Measurements from ENCODE around the gene SIRT3. TPM values are rescaled to one million over a fixed set of nuclear protein-coding genes. Genes with fewer than 3 reads are reported as not detected.
A peak's percentile ranks its signal among the peaks of the same experiment; 100 is the strongest.

SIRT3 gene
- total RNA-seq, 1 donor from 2014 or later, result 15.7 TPM

- H3K36me3 ChIP-seq, result peaks cover 53% of the 10 kb centered on the region
- ATAC-seq (peak; percentile 91), DNase-seq (peak; percentile 97)
- H3K9me3 ChIP-seq, result no peaks in the 10 kb centered on the region
- H3K27ac ChIP-seq, result peak within 1 kb of the TSS; percentile 99
- peak within 1 kb of the TSS; percentile 88 for H3K4me3 ChIP-seq
- TF ChIP-seq CTCF (IDR thresholded peaks at IDR 0.05), result no peak
- peaks cover 35% of the 10 kb centered on the region for H3K4me1 ChIP-seq
- no peaks in the 10 kb centered on the region for H3K27me3 ChIP-seq
- intact Hi-C loops (cut with DNase I), result no loop called here
Observed at GRCh38 chr11:207208-207862, 28.8 kb downstream of the SIRT3 start, which contains the start of the genes BET1L and RIC8A. Gene BET1L (minus strand): TSS chr11:207399. CDS start chr11:207321, 78 bp downstream. Gene RIC8A (plus strand): TSS chr11:207708. CDS start chr11:208855, 1,147 bp downstream.

GRCh38 chr11:206526-207207 lies 29.5 kb downstream of the SIRT3 start:
- H3K36me3 ChIP-seq, result peaks cover 47% of the 10 kb centered on the region
- H3K4me3 ChIP-seq, result peak overlapping the region; percentile 88
- intact Hi-C loops (cut with DNase I), result no loop called here
- TF ChIP-seq CTCF (IDR thresholded peaks at IDR 0.05), result no peak
- no peaks in the 10 kb centered on the region for H3K27me3 ChIP-seq
- H3K27ac ChIP-seq, result peak overlapping the region; percentile 99
- peak; percentile 0 for ATAC-seq
- peaks cover 35% of the 10 kb centered on the region for H3K4me1 ChIP-seq
- DNase-seq, result peak; percentile 69
- no peaks in the 10 kb centered on the region for H3K9me3 ChIP-seq

- Histone ChIP-seq H3K27ac (peak overlapping the region; percentile 99), H3K9me3 (no peaks in the 10 kb centered on the region), H3K4me3 (peak overlapping the region; percentile 88), H3K4me1 (peaks cover 35% of the 10 kb centered on the region), H3K27me3 (no peaks in the 10 kb centered on the region), H3K36me3 (peaks cover 44% of the 10 kb centered on the region)
- DNase-seq, result peak; percentile 46
- no peak for ATAC-seq
- intact Hi-C loops (cut with DNase I), result no loop called here
- no peak for TF ChIP-seq CTCF (IDR thresholded peaks at IDR 0.05)
Observed at GRCh38 chr11:206002-206384, 30.1 kb downstream of the SIRT3 start.

GRCh38 chr11:205221-206001 lies 30.7 kb downstream of the SIRT3 start:
- TF ChIP-seq CTCF (IDR thresholded peaks at IDR 0.05), result no peak
- Histone ChIP-seq H3K27me3 (no peaks in the 10 kb centered on the region), H3K36me3 (peaks cover 44% of the 10 kb centered on the region), H3K4me3 (peak overlapping the region; percentile 88), H3K27ac (no peak overlapping the region), H3K9me3 (no peaks in the 10 kb centered on the region), H3K4me1 (peaks cover 30% of the 10 kb centered on the region)
- ATAC-seq (no peak), DNase-seq (peak; percentile 50)
- intact Hi-C loops (cut with DNase I), result no loop called here

- no peak for ATAC-seq
- TF ChIP-seq CTCF (IDR thresholded peaks at IDR 0.05), result no peak
- peaks cover 22% of the 10 kb centered on the region for H3K4me1 ChIP-seq
- H3K27ac ChIP-seq, result no peak overlapping the region
- no peaks in the 10 kb centered on the region for H3K9me3 ChIP-seq
- no peaks in the 10 kb centered on the region for H3K27me3 ChIP-seq
- H3K36me3 ChIP-seq, result peaks cover 37% of the 10 kb centered on the region
- H3K4me3 ChIP-seq, result no peak overlapping the region
- DNase-seq, result peak; percentile 55
- intact Hi-C loops (cut with DNase I), result no loop called here
Observed at GRCh38 chr11:204587-205109, 31.5 kb downstream of the SIRT3 start.
